ENCODE data around the gene HS3ST2.

HS3ST2 gene

DNA sequence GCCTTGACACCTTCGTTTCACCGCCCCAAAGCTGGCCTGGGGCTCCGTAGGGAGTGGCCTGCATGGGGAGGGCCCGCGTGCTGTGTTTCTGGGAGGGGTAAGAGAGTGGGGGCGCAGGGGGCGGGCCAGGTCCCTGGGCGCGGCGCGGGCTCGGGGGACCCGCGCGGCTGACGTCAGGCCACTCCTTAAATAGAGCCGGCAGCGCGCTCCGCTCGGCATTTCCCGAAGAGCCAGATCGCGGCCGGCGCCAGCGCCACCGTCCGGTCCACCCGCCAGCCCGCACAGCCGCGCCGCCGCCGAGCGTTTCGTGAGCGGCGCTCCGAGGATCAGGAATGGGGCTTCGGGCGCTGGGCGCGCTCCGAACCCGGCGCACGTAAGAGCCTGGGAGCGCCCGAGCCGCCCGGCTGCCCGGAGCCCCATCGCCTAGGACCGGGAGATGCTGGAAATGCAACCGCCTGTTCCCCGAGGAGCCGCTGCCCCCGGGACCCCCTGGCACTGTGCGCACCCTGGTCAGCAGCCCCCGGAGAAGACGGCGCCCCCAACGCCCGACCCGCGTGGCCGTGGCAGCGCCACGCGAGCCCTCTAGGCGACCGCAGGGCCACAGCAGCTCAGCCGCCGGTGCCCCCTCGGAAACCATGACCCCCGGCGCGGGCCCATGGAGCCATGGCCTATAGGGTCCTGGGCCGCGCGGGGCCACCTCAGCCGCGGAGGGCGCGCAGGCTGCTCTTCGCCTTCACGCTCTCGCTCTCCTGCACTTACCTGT lies at the start of gene HS3ST2:
TSS of gene HS3ST2 (plus strand) at position 215 of the 763 bp plus-strand sequence. CDS start at position 664, 449 bp downstream.
- DNase-seq: no peak

DNA sequence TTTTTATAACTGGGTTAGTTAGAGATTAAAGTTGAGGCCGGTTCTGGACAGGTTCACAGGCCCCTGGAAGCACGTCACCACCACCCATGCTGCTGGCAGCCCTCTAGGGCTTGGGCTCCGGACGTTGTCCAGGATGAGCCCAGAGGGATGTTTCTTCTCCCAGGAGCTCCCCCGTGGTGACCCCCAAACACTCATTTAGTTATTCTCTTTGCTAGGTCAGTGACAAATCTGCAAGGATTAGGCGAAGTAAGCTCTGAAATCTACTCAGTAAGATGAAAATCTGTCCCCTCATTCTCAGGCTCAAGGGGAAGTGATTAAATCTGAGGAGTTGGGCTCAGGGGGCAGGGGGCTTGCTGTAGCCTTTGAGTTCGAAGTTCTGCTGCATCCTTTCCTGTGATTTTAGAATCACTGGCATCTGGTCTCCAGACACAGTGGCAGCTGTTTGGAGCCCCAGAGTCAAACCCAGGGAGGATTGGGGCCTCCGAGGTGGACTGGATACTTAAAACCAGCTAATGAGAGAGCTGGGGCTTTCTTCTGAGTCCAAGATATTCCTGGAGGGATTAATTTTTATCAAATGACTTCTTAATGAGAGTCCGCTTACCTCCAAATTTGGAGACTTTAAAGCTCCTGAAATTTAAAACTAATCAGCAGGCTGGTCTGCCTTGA lies 49.2 kb upstream of the HS3ST2 start:
- DNase-seq: no peak

DNA sequence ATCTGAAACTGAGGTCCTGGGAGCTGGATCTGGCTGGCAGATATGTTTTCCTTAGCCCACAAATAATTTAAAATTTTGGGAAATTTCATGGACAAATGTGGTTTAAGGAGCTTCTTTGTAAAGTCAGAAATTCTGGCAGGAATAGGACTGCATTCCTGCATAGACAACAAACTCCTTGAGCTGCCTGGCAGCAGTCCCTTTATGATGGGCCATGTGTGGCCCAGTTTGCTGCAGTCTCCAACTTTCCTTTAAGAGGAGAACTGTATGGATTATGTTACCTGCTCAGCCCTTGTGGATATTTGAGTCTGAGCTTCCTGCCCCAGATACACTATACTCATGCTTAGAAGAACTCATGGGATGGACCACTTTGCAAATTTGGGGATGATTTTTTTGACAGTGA lies 48.5 kb upstream of the HS3ST2 start:
- no peak for DNase-seq

DNA sequence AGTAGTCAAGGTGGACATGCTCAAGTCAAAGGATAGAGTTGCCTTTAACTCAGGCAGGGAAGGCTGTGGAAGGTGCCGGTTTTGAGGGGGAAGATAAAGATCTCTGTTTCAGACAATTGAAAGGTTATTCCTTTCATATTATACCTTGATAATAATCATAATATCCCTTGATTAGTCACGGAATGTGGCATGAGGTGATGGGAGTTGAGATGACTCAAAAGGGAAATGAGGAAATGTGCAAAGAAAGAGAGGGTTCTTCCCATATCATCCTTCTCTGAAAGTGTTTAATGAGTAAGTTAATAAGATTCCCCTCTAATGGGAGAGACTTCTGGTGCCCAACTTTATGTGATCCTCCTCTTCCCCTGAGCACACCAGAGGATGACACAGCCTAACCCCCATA lies 43.1 kb upstream of the HS3ST2 start:
- no peak for DNase-seq

DNA sequence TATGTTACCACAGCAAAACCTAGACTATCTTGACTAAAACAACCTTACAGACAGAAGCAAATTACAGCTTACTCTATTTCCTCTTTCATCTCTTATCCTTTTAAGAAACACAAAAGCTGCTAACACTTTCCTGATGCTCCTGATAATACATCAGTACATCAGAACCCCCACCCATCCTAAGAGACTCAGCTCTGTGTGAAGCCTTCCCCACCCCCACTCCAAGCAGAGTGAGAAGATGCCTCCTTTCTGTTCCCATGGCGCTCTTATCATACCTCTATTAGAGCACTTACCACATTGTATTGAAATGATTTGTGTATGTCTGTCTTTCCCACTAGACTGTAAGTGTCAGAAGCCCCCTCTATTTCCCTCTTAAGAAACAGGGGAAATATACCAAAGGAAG lies 42.4 kb upstream of the HS3ST2 start:
- no peak for DNase-seq

DNA sequence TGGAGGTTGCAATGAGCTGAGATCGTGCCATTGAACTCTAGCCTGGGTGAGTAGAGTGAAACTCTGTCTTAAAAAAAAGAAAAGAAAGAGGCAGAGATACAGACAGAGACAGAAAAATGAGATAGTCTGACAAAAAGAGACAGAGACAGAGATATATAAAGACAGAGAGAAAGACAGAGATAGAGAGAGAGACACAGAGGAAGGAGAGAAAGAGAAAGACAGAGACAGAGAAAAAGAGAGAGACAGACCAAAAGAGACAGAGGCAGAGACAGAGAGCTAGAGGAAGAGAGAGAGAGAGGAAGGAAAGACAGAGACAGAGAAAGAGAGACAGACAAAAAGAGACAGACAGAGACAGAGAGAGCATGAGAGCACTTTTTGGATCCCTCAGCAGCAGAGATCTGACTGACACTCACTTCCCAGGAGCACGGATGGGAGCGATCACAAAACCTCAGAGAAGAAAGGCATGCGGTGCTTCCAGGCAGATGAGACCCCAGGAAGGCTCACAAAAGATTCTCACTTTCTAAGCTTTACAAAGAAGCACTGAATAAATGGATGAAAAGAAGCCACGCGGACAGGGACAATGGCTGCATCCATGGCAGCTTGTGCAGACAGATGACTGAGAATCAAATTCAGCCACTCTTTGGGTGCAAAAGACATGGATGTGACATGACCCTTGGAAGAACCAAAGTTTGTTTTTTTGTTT lies 38.6 kb upstream of the HS3ST2 start:
- no peak for DNase-seq

DNA sequence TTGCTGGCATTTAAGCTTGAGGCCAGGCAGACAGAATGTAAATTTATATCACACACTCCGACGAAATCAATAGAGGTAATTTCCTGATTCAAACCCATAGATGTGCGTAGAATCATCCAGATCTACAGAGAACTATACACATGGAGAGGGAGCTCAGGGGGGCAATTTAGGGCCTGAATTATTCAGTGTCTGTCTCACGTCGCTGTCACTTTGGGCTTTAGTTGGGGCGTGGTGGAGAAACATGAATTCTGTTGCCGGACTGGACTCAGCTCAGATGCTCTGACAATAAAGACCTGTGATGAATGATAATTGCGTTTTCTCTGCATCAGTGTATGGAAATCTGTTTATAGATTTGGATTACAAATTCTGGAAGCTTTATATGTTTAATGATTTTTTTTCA lies 32.5 kb upstream of the HS3ST2 start:
- DNase-seq: no peak

DNA sequence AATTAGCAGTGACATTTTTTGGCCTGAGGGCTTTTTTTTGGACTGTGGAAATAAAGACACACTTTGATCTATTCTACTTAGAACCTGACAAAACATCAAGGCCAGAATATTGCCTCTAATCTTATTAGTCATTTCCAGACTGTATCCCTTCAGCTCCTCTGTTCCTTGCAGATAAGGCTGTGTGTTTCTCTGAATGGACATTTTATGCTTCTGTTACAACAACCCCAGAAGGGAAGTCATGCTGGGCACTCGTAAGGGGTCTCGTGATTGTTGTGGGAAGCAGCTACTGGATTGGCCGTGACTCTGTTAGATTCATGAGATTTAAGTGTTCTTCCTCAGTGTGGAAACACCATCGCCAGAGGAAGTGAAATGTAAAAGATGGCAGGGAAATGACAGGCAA lies 31.6 kb upstream of the HS3ST2 start:
- DNase-seq: no peak

DNA sequence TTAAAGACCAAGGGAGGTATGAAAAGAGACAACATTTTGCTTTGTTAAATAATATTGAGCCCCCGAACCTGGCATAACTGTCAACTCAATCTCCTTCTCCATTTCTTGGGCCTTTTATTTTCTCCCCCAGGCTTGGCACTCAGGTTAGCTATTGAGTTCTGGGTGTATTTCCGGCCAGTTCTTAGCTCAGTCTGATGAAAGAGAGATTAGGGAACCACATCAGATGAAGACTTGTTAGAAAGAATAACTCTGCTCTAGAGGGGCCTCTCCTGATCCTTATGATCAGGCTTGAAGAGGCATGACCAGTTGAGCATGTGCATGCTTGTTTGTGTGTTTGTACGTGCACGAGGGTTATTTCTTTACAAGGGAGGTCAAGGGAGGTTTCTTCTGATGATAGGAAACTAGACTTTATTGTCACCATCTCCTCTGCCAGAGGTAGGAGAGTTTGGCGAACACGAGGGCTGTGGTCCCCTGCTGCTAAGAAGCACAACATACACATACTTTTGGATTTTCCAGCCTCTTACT lies 29.2 kb upstream of the HS3ST2 start:
- no peak for DNase-seq

DNA sequence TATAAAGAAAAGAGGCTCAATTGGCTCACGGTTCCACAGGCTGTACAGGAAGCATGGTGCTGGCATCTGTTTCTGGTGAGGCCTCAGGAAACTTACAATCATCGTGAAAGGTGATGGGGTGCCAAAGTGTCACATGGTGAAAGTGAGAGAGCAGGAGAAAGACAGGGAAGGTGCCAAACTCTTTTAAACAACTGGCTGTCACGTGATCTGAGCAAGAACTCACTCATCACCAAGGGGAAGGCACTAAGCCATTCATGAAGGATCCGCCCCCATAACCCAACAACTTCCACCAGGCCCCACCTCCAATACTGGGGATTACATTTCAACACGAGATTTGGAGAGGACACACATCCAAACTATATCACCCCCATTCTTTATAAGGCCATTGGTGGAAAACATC lies 28.4 kb upstream of the HS3ST2 start:
- no peak for DNase-seq

DNA sequence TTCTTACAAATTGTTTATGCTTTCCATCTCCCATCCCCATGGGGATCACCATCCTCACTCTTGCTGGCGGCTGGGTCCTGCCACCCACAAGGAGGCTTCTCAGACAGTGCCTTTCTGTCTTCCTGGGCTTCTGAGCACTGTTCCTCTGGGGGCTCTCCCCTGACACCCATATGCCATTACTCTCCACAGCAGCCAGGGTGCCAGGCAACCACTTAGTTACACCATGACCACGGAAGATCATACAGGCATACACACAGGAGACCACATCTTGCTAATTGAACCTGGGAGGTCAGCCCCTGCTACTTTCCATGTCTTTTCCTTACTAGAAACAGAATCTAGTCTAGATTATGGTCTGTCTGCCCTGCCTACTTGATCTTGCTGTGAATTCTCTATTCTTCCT lies 27.7 kb upstream of the HS3ST2 start:
- DNase-seq: no peak

DNA sequence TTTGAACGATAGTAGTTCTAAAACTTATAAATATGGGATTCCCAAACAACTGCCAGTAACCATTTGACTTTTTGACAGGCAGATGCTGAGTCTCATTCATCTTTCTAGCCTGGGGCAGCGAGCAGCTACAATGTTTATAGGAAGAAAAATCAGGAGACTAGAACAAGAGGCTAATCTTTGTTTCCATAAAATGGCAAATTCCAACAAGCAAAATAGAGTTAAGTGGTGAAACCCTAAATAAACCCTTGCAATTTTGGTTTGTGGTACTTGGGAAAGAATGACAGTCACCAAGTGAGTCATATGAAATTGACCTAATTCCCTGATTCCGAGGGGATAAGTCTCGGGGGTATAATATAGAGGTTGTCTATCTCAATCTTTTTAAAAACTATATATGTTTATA lies 27.3 kb upstream of the HS3ST2 start:
- no peak for DNase-seq

DNA sequence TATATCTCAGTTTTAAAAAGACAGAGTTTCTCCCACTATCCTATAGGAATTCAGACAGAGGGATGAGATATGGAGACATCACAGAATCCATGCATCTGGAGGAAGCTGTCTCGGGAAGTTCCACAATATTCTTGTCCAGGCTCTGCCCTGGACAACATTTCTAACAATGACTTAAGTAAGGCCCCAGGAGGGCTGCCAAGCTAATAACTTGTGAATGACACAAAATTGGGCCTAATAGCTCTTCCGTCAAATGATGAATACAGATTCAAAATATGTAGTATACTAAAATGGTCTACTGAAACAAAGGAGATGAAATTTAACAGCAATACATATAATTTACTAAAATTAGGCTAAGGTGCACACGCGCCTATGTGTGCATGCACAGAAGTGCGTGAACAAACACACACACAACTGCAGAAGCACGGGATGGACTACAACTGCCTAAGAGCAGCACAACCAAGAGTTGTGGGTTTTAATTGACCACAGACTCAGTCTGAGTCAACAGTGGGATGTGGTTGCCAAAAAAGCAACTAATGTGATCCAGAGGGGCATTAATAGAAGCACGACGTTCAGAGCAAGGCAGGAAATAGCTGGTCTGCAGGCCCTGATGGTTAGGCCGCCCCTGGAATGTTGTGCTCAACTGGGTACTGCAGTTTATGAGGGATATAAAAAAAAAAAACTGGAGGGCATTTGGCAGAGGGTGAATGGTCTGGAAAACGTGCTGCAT lies 26.3 kb upstream of the HS3ST2 start:
- no peak for DNase-seq

DNA sequence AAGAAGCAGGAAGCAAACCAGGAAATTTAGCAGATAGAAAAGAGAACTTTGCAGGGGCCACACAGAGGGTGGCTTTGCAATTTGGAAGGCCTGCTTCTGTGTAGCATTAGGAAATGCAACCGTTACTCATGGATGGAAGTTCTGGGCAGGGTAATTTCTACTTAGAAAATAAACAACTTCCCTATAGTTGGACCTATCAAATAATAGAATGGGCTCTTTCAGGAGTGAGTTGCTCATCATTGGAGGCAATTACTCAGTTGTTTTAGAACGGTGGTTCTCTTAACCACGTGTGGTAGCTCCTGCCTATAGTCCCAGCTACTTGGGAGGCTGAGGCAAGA lies 25.8 kb upstream of the HS3ST2 start:
- no peak for DNase-seq

DNA sequence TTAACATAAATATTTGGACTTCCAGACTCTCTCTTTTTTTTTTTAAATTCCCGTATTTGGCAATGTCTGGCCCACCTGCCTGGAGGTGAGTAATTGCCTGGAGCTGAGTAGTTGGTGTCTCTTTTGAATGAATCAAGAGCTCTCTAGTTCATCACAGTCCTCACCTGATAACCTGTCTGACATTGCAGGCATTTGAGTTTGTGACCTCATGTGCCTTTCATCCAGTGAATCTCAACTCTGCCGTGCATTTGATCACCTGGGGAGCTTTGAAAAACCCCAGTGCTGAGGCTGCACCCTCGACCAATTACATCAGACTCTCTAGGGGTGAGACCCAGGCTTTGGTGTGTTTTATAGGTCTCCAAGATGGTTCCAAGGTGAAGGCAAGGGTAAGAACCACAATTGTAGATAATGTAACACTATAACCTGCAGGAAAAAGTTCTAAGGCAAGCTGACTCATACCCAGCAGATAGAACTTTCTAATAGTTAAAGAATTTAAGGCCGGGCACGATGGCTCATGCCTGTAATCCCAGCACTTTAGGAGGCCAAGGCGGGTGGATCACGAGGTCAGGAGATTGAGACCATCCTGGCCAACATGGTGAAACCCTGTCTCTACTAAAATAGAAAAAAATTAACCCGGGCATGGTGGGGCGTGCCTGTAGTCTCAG lies 24.5 kb upstream of the HS3ST2 start:
- no peak for DNase-seq

DNA sequence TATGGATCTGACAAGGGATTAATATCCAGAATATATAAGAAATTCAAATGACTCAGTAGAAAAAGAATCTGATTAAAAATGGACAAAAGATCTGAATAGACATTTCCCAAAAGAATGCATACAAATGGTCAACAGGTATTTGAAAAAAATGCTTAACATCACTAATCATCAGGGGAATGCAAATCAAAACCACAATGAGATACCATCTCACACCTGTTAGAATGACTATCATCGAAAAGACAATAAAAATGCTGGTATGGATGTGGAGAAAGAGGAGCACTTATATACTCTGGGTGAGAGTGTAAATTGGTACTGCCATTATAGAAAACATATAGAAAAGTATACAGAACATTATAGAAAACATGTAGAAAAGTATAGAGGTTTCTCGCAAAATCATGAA lies 16.4 kb upstream of the HS3ST2 start:
- DNase-seq: no peak

DNA sequence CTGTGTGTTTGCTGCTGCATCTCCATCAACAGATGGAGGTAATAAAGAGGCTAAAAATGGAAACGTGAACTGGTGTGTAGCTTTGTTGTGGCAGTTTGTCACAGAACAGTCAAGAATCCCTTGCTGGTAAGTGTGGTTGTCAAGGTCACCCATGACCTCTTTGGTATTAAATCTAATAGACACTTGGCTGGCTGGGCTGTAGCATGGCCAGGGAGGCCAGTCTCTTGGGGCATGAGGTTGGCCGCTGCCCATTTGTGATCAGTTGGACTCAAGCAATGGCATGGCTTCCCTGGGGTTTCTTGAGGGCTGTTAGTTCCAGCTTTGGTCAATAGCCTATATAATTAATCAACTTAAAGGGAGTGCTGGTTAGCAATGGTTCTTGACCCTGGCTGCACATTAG lies 14.8 kb upstream of the HS3ST2 start:
- no peak for DNase-seq

DNA sequence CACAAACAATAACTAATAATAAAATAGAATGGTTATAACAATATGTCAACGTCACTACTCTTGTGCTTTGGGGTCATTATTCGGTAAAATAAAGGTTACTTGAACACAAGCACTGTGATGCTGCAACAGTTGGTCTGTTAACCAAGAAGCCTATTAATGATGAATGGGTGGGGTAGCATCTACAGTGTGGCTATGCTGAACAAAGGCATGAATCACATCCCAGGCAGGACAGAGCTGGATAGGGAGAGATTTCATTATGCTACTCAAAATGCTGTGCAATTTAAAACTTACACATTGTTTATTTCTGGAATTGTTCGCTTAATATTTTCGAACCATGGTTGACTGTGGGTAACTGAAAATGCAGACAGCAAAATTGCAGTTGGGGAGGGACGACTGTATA lies 9.1 kb upstream of the HS3ST2 start:
- DNase-seq: no peak

DNA sequence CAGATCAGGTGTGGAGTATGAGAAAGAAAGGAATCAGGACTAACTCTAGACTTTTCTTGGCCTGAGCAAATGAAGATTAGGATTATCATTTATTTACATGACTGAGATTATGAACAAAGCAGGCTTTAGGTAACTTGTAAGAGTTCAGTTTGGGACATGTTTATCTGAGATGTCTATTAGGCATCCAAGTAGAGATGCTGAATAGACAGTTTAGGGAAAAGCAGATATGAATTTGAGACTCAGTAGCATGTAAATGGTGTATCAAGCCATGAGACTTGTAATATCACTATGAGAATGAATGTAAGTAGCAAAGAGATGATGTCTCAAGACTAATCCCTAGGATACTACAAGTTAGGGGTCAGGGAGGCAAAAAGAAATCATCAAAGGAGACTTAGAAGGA lies 8.6 kb upstream of the HS3ST2 start:
- DNase-seq: no peak

DNA sequence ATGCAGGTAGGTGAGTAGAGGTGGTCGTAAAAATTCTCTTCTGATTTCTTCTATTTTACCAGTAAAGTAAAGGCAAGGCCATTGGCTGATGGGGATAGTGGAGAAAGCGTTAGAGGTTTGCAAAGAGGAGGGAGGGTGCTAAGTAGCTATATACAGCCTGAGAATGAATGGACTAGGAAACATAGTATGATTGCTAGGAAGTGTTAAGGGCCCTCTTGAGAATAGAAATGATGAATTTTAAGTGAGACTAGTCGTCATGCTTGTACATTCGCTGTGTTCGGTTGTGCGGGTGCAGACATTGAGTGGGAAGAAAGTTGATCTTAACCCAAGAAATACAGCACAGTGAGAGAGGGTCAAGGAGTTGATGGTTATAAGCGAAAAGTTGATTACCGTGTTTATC lies 7.2 kb upstream of the HS3ST2 start:
- DNase-seq: no peak

DNA sequence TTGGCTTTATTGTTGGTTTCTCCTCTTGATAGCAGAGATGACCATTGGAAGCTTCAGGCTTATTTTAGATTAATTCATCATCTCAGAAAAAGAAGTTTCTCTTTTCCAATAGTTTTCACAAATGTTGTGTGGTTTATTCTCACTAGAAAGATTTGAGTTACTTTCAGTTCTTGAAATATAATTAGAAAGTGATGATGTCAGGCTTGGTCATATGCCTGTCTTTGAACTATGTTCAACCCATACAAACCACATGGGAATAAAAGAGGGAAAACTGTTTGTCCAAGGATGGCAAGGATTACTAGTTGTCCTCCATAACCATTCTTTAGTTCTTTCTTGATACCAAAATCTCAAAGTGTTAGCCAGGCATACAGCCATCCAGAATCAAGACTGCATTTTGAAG lies 3.7 kb upstream of the HS3ST2 start:
- DNase-seq: no peak

DNA sequence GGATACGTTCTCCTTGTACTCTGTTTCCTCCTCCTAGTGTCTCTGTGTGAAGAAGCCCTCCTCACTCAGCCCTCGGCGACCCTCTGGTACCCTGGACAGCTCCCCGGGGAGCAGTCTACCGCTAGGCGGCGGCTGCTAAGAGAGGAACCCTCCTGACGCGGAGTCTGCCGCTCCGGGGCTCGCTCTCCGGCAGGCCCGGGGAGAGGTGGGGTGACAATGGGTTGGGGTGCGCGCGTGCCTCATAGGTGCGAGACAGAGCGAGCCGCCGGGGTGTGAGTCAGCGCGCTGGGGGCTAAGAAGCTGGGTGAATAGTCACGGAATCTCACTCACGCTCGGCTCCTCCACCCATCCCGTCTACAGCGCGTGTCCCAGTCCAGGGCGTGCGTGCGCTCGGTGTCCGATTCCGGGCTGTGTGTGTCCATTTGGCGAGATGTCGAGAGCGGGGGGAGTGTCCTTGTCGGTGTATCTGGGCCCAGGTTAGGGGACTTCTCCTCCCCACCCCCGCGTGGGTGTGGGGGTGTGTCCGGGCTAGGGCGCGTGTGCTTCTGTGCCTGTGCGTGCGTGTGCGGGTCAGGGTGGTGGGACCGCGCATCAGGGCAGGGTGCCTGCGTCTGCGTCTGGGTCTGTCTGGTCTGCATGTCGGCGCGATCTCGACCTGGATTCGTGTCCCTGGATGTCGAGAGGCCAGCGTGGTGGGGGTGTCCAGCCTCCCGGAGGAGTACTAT lies 577 bp upstream of the HS3ST2 start:
- DNase-seq: peak; percentile 66

Data from activated CD8-positive, alpha-beta memory T cell treated with anti-CD3 and anti-CD28 coated beads for 24 hours (primary cell).